C1 segment of cervical spinal cord (tissue), 14 donors: Measurements from ENCODE around the gene PEX11B.

ENCODE experiments used
- DNase-seq, 14 donors: peaks; one replicate each; lab custom pipeline; 2025; lab: John Stamatoyannopoulos, UW

Gene PEX11B

GRCh38 chr1:145908653-145909052 lies 9.9 kb downstream of the PEX11B start:
- DNase-seq: no peak

- no peak for DNase-seq
Observed at GRCh38 chr1:145906954-145907753, 11.4 kb downstream of the PEX11B start.

GRCh38 chr1:145901312-145902021 lies 17.1 kb downstream of the PEX11B start:
- DNase-seq: no peak

- DNase-seq: no peak
Observed at GRCh38 chr1:145898756-145899155, 19.8 kb downstream of the PEX11B start.

GRCh38 chr1:145897969-145898368 lies 20.5 kb downstream of the PEX11B start:
- no peak for DNase-seq

- DNase-seq: no peak
Observed at GRCh38 chr1:145895471-145895870, 23.0 kb downstream of the PEX11B start.

GRCh38 chr1:145893306-145894055 lies 25.0 kb downstream of the PEX11B start:
- no peak for DNase-seq

GRCh38 chr1:145892486-145893087 lies 25.9 kb downstream of the PEX11B start:
- DNase-seq: peak in 1 of 14 donors; percentile 22

GRCh38 chr1:145891587-145892485 lies 26.7 kb downstream of the PEX11B start:
- DNase-seq: peak in 13 of 14 donors; percentile 31 to 92 (median 82)

- no peak for DNase-seq
Observed at GRCh38 chr1:145891143-145891542, 27.4 kb downstream of the PEX11B start.

- DNase-seq: no peak
Observed at GRCh38 chr1:145889722-145890121, 28.8 kb downstream of the PEX11B start.

- DNase-seq: no peak
Observed at GRCh38 chr1:145887631-145888030, 30.9 kb downstream of the PEX11B start.

GRCh38 chr1:145886816-145887215 lies 31.7 kb downstream of the PEX11B start:
- no peak for DNase-seq

GRCh38 chr1:145886390-145886789 lies 32.1 kb downstream of the PEX11B start:
- DNase-seq: no peak

- peak in 13 of 14 donors; percentile 18 to 81 (median 63) for DNase-seq
Observed at GRCh38 chr1:145885738-145886287, 32.7 kb downstream of the PEX11B start, which contains the start of gene ANKRD35. ANKRD35 (minus strand) TSS chr1:145885866; CDS start chr1:145885758, 108 bp downstream.

- DNase-seq: no peak
Observed at GRCh38 chr1:145884675-145885074, 33.8 kb downstream of the PEX11B start.

- DNase-seq: no peak
Observed at GRCh38 chr1:145879775-145880174, 38.7 kb downstream of the PEX11B start.

- no peak for DNase-seq
Observed at GRCh38 chr1:145878724-145879123, 39.8 kb downstream of the PEX11B start.

- no peak for DNase-seq
Observed at GRCh38 chr1:145877923-145878486, 40.5 kb downstream of the PEX11B start.

- DNase-seq: no peak
Observed at GRCh38 chr1:145874646-145875045, 43.9 kb downstream of the PEX11B start.
